HG03520 (cell line): ENCODE measurements around the gene TLCD3B.
A peak's percentile ranks its signal among the peaks of the same experiment; 100 is the strongest.

Experiments
- ATAC-seq: cut with Tn5 transposase; IDR thresholded peaks from one replicate; pipeline ENCODE4 v1.9.1; 2021; ENCODE audit warnings: mild to moderate bottlenecking, moderate library complexity; ENCODE audit not compliant: unreplicated experiment

TLCD3B gene

GRCh38 chr16:30006659-30007377 lies 24.3 kb downstream of the TLCD3B start:
- no peak for ATAC-seq

DNA sequence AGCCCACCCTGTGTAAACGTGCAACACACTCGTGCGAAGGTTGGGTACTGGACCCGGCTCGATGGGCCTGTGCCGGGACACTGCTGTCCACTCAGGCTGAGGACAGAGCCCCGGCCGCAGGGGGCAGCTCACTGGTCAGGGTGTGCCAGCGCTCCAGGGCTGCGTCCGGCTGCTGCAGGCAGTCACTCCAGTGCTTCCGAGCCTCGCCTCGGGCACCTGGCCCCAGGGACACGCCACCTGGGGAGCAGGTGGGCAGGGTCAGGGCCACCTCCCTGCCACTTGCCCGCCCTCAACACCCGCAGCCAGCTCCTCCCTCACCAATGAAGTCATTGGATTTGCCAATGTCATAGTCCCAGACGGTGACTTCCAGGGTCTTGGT lies 25.0 kb downstream of the TLCD3B start:
- no peak for ATAC-seq

- ATAC-seq = no peak
These were observed 25.6 kb downstream of the TLCD3B start for GRCh38 chr16:30005341-30006094.

- no peak for ATAC-seq
These were observed 26.2 kb downstream of the TLCD3B start for GRCh38 chr16:30004811-30005242.

GRCh38 chr16:30004424-30004776 lies 26.7 kb downstream of the TLCD3B start:
- no peak for ATAC-seq

GRCh38 chr16:30003670-30004423 lies 27.2 kb downstream of the TLCD3B start:
- ATAC-seq = no peak

DNA sequence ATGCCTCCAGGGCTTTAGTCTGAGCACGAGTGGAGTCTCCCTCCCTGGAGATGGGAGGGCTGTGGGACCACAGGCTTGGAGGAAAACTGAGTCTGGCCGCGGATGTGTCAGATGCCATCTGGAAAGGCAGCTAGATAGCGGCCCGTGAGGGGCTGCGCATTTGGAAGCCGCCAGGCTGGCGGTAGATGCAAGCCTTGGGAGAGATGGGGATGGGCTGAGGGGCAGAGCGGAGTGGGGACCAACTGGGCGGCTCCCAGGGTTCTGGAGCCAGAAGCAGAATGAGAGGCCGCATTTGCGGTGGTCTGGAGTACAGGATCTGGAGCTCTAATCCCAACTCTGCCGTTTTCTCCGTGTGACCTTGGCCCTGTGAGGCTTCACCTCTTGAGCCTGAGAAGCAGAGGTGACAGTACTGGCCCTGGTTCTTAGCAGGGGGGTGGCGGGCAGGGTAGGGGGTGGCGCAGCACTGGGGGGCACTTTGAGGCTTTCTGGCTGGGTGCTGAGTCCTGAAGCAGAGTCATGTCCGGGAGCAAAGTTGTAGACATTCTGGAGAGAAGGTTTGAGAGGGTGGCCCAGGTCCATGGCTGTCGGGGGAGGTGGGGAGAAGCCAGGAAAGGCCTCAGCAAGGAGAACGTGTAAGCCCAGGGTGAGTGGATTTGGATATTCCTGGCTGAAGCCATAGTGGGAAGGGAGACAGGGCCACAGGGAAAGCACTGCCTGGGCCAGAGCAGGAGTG lies 28.3 kb downstream of the TLCD3B start:
- ATAC-seq = no peak

DNA sequence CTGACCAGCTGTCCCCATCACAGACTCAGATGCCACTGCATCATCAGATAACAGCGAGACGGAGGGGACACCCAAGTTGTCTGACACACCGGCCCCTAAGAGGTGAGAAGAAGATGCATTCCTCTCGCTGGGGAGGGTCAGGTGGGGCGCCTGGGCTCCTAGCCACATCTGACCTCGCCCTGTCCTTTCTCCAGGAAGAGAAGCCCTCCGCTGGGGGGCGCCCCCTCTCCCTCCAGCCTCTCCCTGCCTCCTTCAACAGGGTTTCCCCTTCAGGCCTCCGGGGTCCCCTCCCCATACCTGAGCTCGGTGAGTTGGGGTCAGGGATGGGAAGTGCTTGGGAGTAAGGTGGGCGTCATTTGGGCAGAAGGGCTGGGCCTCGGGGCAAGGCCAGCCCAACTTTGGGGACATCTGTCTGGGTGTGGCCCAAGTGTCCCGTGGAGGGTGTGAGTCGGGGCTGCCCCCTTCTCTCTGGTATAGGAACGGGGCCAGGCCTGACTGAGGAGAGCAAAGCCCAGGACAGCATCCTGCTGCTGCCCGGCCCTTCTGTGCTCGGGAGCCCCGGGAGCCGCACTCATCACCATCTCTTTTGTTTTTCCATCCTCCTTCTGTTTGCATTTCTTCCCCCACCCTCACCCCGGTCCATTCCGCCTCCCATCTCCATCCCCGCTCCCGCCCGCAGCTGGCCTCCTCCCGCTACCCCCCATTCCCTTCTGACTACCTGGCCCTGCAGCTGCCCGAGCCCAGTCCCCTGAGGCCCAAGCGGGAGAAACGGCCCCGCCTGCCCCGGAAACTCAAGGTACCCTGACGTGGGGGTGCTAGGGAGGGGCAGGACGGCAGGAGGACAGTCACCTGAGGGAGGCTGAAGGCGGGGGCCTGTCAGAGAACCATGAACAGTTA lies 30.1 kb downstream of the TLCD3B start:
- ATAC-seq = no peak

DNA sequence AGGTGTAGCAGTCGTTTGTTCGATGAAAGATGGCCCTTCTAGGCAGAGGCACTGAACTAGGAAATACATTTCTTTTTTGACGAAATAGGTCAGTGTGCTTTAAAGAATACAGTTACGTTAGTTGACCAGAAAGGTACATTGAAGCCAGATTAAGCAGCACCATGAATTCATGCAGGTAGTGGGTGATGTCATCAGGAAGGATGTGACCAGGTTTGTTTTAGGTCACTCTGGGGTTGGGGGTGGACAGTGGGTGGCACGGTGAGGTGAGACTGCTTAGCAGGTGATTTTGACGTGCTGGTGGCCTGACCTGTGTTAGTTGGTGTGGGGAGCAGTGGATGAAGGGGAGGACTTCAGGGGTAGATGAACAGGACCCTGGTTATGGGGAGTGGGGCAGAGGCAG lies 31.5 kb downstream of the TLCD3B start:
- ATAC-seq = no peak

- ATAC-seq = no peak
These were observed 34.3 kb downstream of the TLCD3B start for GRCh38 chr16:29996766-29997250.

DNA sequence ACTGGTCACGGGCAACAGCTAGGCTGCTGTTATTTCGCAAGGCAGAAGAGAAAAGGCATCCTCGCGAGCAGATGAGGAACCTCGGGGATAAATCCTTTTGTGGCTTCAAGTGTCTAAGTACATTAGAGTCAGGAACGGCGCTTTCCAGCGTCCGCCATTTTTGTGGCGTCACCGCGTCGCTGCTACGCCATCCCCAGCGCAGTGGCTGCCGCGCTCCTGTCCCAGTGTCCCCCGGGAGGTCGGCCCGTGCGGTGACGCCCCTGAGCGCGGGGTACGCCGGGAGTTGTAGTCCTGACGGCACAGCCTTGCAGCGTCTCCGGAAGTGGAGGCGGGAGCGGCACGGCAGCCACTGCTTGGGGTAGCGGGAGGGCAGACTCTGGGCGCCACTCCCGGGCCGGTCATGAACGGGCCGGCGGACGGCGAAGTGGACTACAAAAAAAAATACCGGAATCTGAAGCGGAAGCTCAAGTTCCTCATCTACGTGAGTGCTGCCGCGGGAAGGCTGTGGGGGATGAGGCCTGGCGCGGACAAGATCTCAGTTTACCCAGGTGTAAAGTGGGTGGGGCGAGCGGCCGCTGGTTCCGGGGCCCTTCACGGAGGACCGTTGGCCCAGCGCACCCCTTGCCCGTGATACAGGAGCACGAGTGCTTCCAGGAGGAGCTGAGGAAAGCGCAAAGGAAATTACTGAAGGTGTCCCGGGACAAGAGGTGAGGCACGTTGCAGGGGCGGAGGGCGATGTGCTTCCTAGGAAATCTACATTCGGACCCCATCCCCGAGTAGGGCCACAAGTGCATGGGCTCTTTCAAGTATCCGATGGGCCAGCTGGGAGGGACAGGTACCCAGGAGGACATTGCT lies 34.9 kb downstream of the TLCD3B start, which contains the start of gene INO80E:
Gene INO80E (plus strand): TSS at position 331 of the 855 bp plus-strand sequence. CDS start 70 bp downstream, at position 401.
- peak; percentile 83 for ATAC-seq

DNA sequence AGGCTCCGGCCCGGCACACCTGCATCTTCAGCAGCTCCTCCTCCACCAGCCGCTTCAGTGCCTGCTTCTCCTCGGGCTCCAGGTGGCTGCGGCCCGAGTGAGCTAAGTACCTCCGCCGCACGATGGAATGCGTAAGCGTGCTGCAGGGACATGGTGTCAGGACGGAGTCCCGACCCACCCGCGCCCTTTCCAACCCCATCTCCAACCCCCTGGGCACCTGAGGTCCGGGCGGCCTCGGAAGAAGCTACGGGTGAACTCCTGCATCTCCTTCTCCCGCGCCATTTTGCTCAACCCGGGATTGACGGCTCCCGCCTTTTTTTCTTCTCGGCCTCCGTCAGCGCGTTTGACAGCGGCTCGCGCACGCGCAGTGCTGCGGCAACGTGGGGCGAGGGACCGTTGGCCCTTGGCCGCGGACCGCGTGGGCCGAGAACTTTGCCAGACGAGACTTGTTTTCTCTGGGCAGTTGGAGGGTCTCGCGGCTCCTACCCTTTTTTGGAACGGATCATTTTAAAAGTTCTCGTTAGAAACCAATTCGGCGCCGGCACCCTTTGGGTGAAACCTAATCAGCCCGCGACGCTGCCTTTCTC lies 35.7 kb downstream of the TLCD3B start, which contains the start of gene HIRIP3:
Gene HIRIP3 (minus strand): TSS at position 294 of the 587 bp plus-strand sequence. CDS start 12 bp downstream, at position 282.
- ATAC-seq = peak; percentile 38

DNA sequence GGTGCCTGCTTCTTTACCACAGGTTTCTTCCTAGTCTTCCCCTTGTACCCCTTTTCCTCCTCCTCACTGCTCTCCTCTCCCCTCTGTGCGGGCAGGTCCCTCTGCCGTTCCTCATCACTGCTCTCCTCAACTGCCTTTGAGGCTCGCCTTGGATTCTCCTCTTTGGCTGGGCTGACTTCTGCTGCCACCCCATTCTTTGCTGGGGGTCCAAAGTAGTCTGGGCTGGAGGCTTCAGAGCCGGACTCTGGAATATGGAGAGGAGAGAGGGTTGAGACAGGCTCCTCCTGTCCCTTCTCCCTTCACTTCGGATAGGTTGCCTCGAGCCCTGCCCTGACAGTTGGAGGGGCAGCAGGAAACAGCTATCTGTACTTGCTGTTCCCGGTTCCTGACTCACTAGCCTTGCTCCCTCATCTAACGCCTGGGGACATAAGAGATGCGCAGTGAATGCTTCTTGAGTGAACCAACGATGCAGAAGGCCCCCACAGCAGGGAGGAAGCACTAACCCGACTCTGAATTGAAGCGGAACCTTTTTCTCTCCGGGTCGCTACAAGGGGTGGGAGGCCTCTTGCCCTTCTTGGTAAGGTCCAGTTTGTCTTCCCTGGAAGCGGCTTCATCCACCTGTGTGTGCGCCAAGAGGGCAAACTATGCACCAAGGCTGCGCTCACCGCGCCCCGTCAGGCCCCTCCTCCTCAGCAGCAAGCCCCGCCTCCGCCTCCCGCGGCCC lies 36.3 kb downstream of the TLCD3B start:
- peak; percentile 29 for ATAC-seq

DNA sequence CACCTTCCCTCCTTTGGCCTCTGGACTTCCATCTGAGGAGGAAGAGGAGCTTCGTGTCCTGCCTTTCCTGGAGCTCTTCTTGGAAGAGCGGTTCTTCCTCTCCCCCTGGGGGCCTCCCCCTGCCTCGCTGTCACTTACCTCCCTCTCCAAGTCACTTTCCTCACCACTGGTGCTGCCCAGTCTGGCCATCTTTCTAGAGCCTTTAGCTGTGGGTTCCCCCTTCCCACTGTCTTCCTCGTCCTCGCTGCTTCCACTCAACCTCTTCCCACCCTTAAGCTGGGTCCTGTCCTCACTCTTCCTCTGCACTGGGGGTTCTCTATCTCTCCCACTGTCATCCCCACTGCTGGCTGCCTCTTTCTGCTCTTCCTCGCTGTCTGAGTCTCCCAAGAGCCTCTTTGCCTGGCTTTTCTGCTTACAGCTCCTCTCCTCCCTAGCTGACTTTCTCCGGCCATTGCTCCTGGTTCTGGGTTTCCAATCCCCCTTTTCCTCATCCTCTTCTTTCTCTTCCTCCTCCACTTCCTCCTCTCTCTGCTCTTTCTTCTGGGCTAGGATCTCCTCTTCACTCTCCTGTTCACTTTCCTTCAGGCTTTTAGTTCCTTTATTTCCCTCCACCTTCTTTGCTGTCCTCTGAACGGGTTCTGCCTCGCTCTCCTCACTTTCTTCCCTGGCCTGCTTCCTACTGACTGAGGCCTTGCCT lies 37.0 kb downstream of the TLCD3B start:
- ATAC-seq = no peak

GRCh38 chr16:29993191-29993902 lies 37.7 kb downstream of the TLCD3B start:
- ATAC-seq = no peak

- no peak for ATAC-seq
These were observed 38.6 kb downstream of the TLCD3B start for GRCh38 chr16:29992344-29992967.
